ENCODE results near the gene SHOX.
"Not testable (repeated sequence)": the region's sequence is repeated elsewhere in the genome, so short reads cannot be mapped to it uniquely, and the experiment has no call there.

SHOX gene
- total RNA-seq: 0 reads per million in 3 experiments

- DNase-seq: no peak
Measured at GRCh38 chrX:630612-631496, at the start of gene SHOX. Gene SHOX, plus strand, starts transcription at chrX:630791. Its CDS starts 107 bp downstream, at chrX:630898.

- no peak for DNase-seq
Measured at GRCh38 chrX:581066-581465, 49.5 kb upstream of the SHOX start.

DNA sequence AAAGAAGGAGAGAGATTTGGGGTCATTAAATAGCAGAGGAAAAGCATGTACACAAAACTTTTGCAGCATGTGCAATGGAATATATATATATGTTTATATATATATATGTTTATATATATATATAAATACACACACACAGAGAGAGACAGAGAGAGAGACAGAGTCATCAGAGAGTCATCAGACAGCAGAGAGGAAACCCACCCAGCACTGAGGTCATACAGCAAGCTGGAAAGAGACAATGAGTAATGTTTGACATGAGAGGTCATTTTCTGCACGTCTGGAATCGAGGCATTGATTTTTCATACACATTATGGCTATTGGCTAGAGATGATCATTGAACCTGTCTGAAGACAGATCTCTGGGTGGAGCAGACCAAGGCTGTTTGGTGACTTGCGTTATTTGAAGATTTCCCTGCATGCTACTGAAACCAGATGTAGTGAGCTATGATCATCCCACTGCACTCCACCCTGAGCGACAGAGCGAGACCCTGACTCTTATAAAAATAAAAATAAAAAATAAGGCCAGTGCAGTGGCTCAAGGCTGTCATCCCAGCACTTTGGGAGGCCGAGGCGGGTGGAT lies 48.8 kb upstream of the SHOX start:
- no peak for DNase-seq

DNA sequence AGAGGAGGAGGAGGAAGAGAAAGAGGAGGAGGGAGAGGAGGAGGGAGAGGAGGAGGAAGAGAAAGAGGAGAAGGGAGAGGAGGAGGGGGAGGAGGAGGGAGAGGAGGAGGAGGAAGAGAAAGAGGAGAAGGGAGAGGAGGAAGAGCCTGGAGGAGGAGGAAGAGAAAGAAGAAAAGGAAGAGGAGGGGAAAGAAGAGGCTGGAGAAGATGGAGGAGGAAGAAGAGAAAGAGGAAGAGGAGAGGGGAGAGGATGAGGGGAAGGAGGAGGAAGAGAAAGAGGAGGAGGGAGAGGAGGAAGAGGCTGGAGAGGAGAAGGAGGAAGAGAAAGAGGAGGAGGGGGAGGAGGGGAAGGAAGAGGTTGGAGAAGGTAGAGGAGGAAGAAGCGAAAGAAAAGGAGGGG lies 46.0 kb upstream of the SHOX start:
- DNase-seq: no peak

- DNase-seq: no peak
Measured at GRCh38 chrX:585115-585808, 45.3 kb upstream of the SHOX start.

DNA sequence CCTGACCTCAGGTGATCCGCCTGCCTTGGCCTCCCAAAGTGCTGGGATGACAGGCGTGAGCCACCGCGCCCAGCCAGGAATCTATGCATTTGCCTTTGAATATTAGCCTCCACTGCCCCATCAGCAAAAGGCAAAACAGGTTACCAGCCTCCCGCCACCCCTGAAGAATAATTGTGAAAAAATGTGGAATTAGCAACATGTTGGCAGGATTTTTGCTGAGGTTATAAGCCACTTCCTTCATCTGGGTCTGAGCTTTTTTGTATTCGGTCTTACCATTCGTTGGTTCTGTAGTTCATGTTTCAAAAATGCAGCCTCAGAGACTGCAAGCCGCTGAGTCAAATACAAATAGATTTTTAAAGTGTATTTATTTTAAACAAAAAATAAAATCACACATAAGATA lies 44.2 kb upstream of the SHOX start:
- DNase-seq: no peak

- not testable (repeated sequence) for DNase-seq
Measured at GRCh38 chrX:589261-589660, 41.3 kb upstream of the SHOX start.

DNA sequence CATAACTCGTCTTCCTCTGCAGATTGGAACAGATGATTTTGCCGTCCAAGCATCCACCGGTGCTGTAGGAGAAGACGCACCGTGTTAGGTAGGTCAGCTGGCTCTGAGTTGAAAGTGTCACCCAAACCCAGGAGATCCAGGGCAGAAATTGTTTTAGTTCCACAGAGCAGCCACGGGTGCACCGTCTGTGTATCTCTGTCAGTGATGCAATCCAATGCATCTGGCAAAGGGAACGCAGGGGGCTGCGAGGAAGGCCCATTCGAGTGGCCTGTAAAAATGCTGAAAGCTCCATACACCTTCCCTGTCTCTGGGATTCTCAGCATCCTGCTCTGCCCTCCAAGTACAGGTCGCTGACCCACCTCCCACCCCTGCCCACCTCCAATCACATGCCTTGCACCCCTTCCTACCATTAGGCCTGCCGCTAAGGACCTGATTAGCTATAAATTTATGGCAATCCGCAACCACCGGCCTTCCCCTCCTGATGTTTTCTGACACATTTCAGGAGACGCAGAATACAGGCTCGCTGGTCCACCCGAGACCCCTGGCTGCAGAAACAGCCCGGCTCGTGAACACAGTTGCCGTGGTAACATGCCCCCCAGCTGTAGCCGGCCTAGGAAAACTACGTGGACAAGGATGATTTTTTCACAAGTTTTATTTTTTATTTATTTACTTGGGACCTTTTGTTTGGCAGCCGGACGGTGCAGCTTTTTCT lies 39.7 kb upstream of the SHOX start:
- no peak for DNase-seq

DNA sequence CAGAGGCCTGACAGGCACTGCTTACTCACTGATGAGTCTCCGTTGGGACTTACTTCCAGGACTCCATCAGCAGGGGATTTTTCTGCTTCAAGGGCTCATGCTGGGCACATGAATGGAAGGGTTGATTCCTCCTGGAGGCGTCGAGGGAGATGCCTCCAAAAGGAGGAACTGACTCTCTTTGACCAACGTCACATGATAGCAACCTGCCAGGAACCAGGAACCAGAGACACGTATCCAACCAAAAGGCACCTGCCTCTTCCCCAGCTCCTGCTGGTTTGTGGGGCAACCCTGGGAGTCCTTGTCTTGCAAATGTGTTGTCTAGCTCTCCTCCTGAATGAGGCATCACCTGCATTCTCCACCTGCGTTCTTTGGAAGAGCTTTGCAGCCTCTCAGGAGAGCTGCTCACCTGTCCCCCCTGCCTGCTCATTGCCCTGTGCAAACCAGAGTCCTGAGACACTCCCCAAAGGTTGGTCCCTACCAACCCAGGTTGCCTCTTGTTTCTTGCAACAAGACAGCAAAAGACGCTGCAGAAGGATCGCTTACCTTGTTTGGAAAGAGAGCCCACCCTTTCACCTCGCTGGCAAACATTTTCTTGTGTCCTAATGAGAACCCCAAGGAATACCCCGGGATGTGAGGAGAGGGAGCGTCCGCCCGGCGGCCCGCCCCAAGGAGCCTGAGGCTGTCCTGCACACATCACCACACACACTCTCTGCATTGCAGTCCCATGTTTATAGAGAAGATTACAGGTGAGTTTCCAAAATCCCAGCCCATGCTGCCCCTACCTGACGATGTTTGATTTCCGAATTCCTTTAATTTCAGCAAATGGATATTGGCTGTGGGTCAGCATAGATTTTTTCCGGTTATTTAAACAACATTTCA lies 30.5 kb upstream of the SHOX start:
- no peak for DNase-seq

- DNase-seq: not testable (repeated sequence)
Measured at GRCh38 chrX:603029-603428, 27.6 kb upstream of the SHOX start.

- DNase-seq: not testable (repeated sequence)
Measured at GRCh38 chrX:604616-605015, 26.0 kb upstream of the SHOX start.

GRCh38 chrX:608088-608487 lies 22.5 kb upstream of the SHOX start:
- not testable (repeated sequence) for DNase-seq

DNA sequence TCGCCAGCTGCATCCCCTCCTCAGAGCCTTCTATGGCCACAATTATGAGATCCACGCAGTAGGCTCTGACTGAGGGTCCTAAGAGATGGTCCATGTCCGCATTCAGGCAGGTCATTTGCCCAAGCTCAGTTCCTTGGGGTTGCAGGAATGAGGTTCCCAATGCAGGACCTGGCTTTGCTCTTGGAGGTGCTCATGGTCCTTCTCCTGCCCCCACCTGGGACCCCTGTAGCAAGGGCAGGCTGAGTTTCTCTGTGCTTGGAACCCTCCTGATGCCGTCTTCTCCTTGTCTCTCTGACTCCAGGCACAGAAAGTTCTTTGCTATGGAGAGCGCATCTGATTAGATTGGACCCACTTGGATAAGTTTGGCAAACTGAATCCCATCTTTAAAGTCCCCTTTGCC lies 16.5 kb upstream of the SHOX start:
- DNase-seq: no peak

- DNase-seq: no peak
Measured at GRCh38 chrX:617401-617800, 13.2 kb upstream of the SHOX start.

DNA sequence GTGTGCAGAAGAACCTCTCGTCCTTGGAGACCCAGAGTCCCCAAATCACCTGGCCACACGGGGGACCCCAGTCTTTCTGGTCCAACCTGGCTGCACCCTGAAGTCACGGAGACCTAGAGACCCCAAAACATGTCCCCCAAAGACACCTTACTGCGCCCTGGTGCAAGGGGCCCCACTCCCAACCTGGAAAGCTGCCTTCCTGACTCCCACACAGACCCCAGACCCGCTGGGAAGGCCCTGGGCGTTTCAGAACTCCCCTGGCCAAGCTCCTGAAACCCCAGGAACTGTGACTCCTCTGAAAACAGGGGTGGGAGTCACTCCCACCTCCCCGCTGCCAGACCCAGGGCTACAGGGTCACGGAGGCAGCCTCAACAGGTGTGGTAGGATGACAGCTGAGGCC lies 12.7 kb upstream of the SHOX start:
- no peak for DNase-seq

DNA sequence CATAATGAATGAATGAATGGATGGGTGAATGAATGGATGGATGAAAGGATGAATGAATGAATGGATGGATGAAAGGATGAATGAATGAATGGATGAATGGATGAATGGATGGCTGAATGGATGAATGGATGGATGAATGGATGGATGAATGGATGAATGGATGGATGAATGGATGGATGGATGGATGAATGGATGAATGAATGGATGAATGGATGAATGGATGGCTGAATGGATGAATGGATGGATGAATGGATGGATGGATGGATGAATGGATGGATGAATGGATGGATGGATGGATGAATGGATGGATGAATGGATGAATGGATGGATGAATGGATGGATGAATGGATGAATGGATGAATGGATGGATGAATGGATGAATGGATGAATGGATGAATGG lies 12.3 kb upstream of the SHOX start:
- not testable (repeated sequence) for DNase-seq

- DNase-seq: no peak
Measured at GRCh38 chrX:618761-619450, 11.7 kb upstream of the SHOX start.

DNA sequence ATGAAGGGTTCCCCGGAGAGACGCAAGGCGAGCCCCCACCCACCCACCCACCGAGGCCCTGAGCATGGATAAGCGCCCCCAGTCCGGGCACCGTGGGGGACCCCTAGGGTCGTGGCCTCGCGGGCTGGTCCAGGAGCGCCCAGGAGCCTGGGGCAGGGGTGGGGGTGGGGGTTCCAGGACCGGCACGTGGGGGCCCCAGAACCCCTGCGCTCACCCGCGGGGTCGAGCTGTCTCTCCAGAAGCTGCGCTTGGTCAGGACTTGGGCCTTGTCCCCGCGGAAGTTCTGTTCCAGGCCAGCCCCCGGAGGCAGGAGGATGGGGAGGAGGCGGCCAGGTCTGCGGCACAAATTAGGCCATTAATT lies 11.2 kb upstream of the SHOX start:
- DNase-seq: no peak

DNA sequence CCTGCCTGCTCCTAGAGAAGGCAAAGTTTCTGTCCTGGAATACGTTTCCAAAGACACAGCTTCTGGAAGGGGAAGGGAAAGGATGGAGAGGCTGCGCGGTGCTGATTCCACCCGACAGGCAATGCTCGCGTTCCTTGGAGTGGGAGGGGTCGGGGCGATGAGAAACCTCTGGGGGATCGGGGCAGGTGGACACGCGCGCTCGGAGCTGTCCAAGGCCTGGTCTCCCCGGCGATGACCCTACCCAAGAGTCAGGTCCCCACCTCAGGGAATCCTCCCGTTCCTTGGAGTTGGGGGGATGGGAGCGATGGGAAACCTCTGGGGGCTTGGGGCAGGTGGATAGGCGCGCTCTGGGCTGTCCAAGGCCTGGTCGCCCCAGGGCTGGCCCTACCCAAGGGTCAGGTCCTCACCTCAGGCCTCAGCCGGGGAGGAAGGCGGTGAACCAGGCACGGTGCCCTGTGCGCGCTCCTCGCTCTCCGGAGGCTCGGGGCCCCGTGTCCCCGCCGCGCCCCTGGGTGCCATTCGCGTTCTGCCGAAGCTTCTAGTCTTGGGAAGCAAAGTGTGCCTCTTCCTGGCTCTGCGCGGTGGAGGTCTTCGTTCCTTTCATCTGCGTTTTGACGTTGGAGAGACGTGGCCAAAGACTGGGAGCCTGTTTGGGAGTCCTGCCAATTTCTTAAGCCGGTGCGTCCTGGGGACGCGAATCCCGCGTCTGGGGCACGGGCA lies 10.6 kb upstream of the SHOX start:
- DNase-seq: no peak

DNA sequence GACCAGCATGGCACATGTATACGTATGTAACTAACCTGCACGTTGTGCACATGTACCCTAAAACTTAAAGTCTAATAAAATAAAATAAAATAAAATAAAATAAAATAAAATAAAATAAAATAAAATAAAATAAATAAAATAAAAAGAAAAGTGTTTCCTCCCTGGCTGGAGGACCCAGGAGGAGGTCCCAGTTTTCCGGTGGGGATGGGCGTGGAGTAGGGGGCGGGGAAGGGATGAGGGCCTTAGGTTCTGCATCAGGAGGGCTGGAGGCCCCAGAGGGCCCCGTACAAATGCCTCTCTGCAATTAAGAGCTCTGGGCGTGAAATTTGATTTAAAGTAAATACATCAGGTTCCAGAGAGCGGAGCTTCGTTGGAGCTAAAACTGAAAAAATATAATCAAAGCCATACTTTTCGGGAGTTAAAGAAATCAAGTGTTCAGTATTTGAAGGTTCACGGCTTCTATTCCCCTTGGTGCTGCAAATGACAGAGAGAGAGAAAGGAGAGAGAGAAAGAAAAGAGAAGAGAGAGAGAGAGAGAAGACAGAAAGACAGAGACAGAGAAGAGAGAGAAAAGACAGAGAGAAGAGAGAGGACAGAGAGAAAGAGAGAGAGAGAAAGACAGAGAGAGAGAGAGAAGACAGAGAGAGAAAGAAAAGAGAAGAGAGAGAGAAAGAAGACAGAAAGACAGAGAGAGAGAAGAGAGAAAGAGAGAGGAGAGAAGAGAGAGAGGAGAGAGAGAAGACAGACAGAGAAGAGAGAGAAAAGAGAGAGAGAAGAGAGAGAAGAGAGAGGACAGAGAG lies 8.7 kb upstream of the SHOX start:
- DNase-seq: no peak
